Endothelial cell of umbilical vein (primary cell): ENCODE measurements around the gene CHTF8. TPM values are rescaled to one million over a fixed set of nuclear protein-coding genes. Genes with fewer than 3 reads are reported as not detected.
A peak's percentile ranks its signal among the peaks of the same experiment; 100 is the strongest.

ENCODE experiments used
- BruUV-seq: library from RNA; stranded (reverse); fragments of 400-500 nt; replicated peaks from 2 replicates; lab custom pipeline; 2021; lab: Mats Ljungman, UMichigan
- CTCF ChIA-PET: fragments of 300-600, 350-600 bp; sonication (Branson Sonifier 250); formaldehyde crosslinking; loops from one replicate; lab custom pipeline; 2021; ENCODE audit warnings: antibody characterized with exemption, inconsistent platforms; lab: Charles Lee
- POLR2A ChIA-PET: fragments of 300-600, 350-600 bp; sonication (Branson Sonifier 250); formaldehyde crosslinking; loops from one replicate; lab custom pipeline; 2021; ENCODE audit warnings: antibody characterized with exemption, inconsistent platforms; lab: Charles Lee
- DNase-seq: peaks from one replicate; pipeline ENCODE4 v3.0.0-alpha.2; 2011; ENCODE audit warnings: low read depth, low spot score
- FAIRE-seq: peaks from 2 replicates; lab custom pipeline; 2011; peaks lifted over from hg19 to GRCh38; lab: Jason Lieb, UNC
- H2AFZ ChIP-seq: 2 replicates; pipeline ENCODE4 v1.6.0; 2012; ENCODE audit warnings: low read depth, low read length, control low read depth, inconsistent platforms
- H3K27ac ChIP-seq: 2 replicates; pipeline ENCODE4 v1.5.1; 2011; ENCODE audit warnings: low read depth, mild to moderate bottlenecking, control low read depth, low read length, moderate library complexity; ENCODE audit not compliant: insufficient read depth
- H3K27me3 ChIP-seq, 2 experiments: 2 replicates each; pipeline versions ENCODE4 v1.6.0 to v1.6.1; 2011; ENCODE audit warnings: low read length in 2 of 2, mixed read lengths in 1 of 2; ENCODE audit not compliant: control insufficient read depth in 2 of 2, insufficient read depth in 2 of 2
- H3K36me3 ChIP-seq, 2 experiments: 2 replicates in 1 of 2; 3 replicates in 1 of 2; pipeline ENCODE4 v1.5.1; 2011; ENCODE audit warnings: low read length in 2 of 2, mild to moderate bottlenecking in 1 of 2, moderate library complexity in 1 of 2; ENCODE audit not compliant: control insufficient read depth in 2 of 2, insufficient read depth in 2 of 2; ENCODE audit errors: extremely low read depth in 1 of 2
- H3K4me1 ChIP-seq: 3 replicates; pipeline ENCODE4 v1.5.1; 2011; ENCODE audit warnings: mild to moderate bottlenecking, low read length; ENCODE audit not compliant: control insufficient read depth, insufficient read depth; ENCODE audit errors: extremely low read depth
- H3K4me2 ChIP-seq: 2 replicates; pipeline ENCODE4 v1.6.1; 2011; ENCODE audit warnings: low read length, control low read depth, mixed read lengths; ENCODE audit not compliant: insufficient read depth
- H3K4me3 ChIP-seq, 3 experiments: fragments of 200-600 bp in 1 of 3; sonication (generic), shearing (Covaris generic) in 1 of 3; replicated peaks in 1 of 3; 2 replicates each; pipeline ENCODE4 v1.5.1; 2011 to 2016; ENCODE audit warnings: control low read depth in 3 of 3, low read length in 3 of 3, mild to moderate bottlenecking in 2 of 3, inconsistent platforms in 1 of 3, low read depth in 1 of 3, moderate library complexity in 1 of 3; ENCODE audit not compliant: insufficient read depth in 1 of 3
- H3K79me2 ChIP-seq: 2 replicates; pipeline ENCODE4 v1.6.0; 2012; ENCODE audit warnings: low read length, inconsistent platforms; ENCODE audit not compliant: control insufficient read depth, insufficient read depth
- H3K9ac ChIP-seq: replicated peaks from 2 replicates; pipeline ENCODE3; 2011; ENCODE audit warnings: low read length, control low read depth; ENCODE audit not compliant: insufficient read depth; ENCODE audit errors: extremely low read depth
- H3K9me1 ChIP-seq: replicated peaks from 3 replicates; pipeline ENCODE4 v1.6.0; 2011; ENCODE audit warnings: mild to moderate bottlenecking, low read length; ENCODE audit not compliant: control insufficient read depth, insufficient read depth; ENCODE audit errors: extremely low read depth
- H3K9me3 ChIP-seq: replicated peaks from 2 replicates; pipeline ENCODE4 v1.5.1; 2012; ENCODE audit warnings: low read length, inconsistent platforms; ENCODE audit not compliant: control insufficient read depth, insufficient read depth
- H4K20me1 ChIP-seq: replicated peaks from 2 replicates; pipeline ENCODE3; 2011; ENCODE audit warnings: mild to moderate bottlenecking, low read length; ENCODE audit not compliant: control insufficient read depth, insufficient read depth; ENCODE audit errors: extremely low read depth
- EZH2 ChIP-seq: IDR thresholded peaks from 2 replicates; pipeline ENCODE4 v1.6.1; 2012; ENCODE audit warnings: borderline replicate concordance, low read depth, mild to moderate bottlenecking, moderate library complexity, low read length, inconsistent platforms; ENCODE audit not compliant: severe bottlenecking
- FOS ChIP-seq: IDR thresholded peaks from 2 replicates; pipeline ENCODE4 v1.6.1; 2011; ENCODE audit warnings: mild to moderate bottlenecking, low read length, moderate library complexity, borderline replicate concordance; ENCODE audit not compliant: insufficient read depth
- GATA2 ChIP-seq: IDR thresholded peaks from 2 replicates; pipeline ENCODE4 v1.7.0; 2011; ENCODE audit warnings: low read depth, mild to moderate bottlenecking, moderate library complexity, mixed read lengths, low read length; ENCODE audit not compliant: insufficient read length, insufficient read depth
- JUN ChIP-seq: IDR thresholded peaks from 2 replicates; pipeline ENCODE4 v1.6.1; 2011; ENCODE audit warnings: borderline replicate concordance, low read depth; ENCODE audit not compliant: insufficient read length, insufficient read depth
- MAX ChIP-seq: IDR thresholded peaks from 2 replicates; pipeline ENCODE4 v1.6.1; 2011; ENCODE audit not compliant: insufficient read depth, insufficient read length
- MYC ChIP-seq: IDR thresholded peaks from one replicate; pipeline ENCODE4 v1.6.1; 2011; ENCODE audit warnings: mild to moderate bottlenecking, low read depth, low read length
- POLR2A ChIP-seq: IDR thresholded peaks from 2 replicates; pipeline ENCODE4 v1.6.1; 2012; ENCODE audit warnings: low read depth, mild to moderate bottlenecking, control low read depth, low read length
- POLR2AphosphoS5 ChIP-seq: IDR thresholded peaks from 2 replicates; pipeline ENCODE4 v1.6.1; 2012; ENCODE audit warnings: low read depth, mild to moderate bottlenecking, control low read depth, low read length, moderate library complexity; ENCODE audit not compliant: insufficient read depth
- dilution Hi-C: fragments of 300-500 bp; cut with MboI; formaldehyde crosslinking; loops from one replicate; pipeline ENCODE4 v1.15.0; 2019; ENCODE audit warnings: low sequenced_read_pairs; ENCODE audit not compliant: extremely low pct_ligation_motif_present
- intact Hi-C: fragments of 100-400 bp; cut with micrococcal nuclease; formaldehyde crosslinking; loops from one replicate; pipeline ENCODE4 v1.10.0; 2022
- polyA plus RNA-seq, 4 experiments: library from polyadenylated mRNA; depleted of rRNA in 3 of 4; stranded (reverse) in 3 of 4; unstranded in 1 of 4; fragments of >200 nt; gene quantifications; 2 replicates each; pipeline versions ENCODE4 v1.2.1 to v1.2.3, GENCODE V29; 2011 to 2012; ENCODE audit warnings: missing spikeins in 1 of 4
- total RNA-seq: library from RNA; stranded (reverse); gene quantifications from 2 replicates; pipeline ENCODE4 v1.2.3, GENCODE V29; 2021
- TF ChIP-seq, protein P1 (sequence below), 2 donors: IDR thresholded peaks; 1 replicate in 1 of 2; 2 replicates in 1 of 2; pipeline ENCODE4 v1.5.1; 2011; ENCODE audit warnings: low read length in 2 of 2, mild to moderate bottlenecking in 2 of 2, moderate library complexity in 2 of 2, control low read depth in 1 of 2, inconsistent platforms in 1 of 2, low read depth in 1 of 2; ENCODE audit not compliant: insufficient read depth in 1 of 2; ENCODE audit errors: extremely low read depth in 1 of 2

CHTF8 gene
- total and polyA plus RNA-seq, 2 donors (not counting 3 experiments of a cell fraction or from before 2014, with no cell fraction given), result 128 to 131 TPM

DNA sequence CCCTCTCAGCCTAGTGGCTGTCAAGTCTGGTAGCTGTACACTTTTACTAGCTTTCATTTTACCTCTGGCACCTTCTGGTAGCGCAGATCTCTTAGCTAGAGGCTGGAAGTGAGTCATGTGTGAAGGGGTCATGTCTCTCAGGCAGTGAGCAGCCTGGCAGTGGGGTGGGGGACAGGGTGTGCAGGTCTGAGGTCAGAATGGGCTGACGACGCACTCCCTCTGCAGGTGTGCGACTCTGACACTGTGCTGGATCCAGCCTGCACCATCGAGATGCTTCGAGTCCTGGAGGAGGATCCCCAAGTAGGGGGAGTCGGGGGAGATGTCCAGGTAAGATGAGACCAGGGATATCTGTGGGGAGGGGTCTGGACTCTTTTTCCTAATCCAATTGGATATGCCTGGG lies 19.2 kb downstream of the CHTF8 start:
- H3K79me2 ChIP-seq, result no peaks in the 10 kb centered on the region
- H3K9ac ChIP-seq, result no peak overlapping the region
- TF ChIP-seq EZH2 (no peak), POLR2AphosphoS5 (no peak), MAX (no peak), FOS (no peak), JUN (no peak), GATA2 (no peak), POLR2A (no peak), MYC (no peak)
- TF ChIP-seq, protein P1, sequence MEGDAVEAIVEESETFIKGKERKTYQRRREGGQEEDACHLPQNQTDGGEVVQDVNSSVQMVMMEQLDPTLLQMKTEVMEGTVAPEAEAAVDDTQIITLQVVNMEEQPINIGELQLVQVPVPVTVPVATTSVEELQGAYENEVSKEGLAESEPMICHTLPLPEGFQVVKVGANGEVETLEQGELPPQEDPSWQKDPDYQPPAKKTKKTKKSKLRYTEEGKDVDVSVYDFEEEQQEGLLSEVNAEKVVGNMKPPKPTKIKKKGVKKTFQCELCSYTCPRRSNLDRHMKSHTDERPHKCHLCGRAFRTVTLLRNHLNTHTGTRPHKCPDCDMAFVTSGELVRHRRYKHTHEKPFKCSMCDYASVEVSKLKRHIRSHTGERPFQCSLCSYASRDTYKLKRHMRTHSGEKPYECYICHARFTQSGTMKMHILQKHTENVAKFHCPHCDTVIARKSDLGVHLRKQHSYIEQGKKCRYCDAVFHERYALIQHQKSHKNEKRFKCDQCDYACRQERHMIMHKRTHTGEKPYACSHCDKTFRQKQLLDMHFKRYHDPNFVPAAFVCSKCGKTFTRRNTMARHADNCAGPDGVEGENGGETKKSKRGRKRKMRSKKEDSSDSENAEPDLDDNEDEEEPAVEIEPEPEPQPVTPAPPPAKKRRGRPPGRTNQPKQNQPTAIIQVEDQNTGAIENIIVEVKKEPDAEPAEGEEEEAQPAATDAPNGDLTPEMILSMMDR (IDR thresholded peaks at IDR 0.05; ENCODE audit: extremely low read depth in 1 of 2, insufficient read depth in 1 of 2, low read depth in 1 of 2, low read length in 2 of 2), result no peak
- intact Hi-C loops (no loop called here), dilution Hi-C loops (no loop called here)
- no peaks in the 10 kb centered on the region for H3K9me3 ChIP-seq
- H3K4me1 ChIP-seq, result peaks cover 17% of the 10 kb centered on the region
- BruUV-seq, result no TSS peak
- ChIA-PET POLR2A (interaction anchor here (0.7 kb wide), 1 partner anchor 183 kb away, joined by 3 read pairs; no protein-coding TSS in a partner anchor), CTCF (interaction anchor here (0.6 to 4.2 kb wide), 36 partner anchors 8 to 585 kb away, joined by 3 to 45 read pairs (median 4); partner anchors contain the start of genes CHTF8 and UTP4)
- no peaks in the 10 kb centered on the region for H3K9me1 ChIP-seq
- no peak for DNase-seq
- H3K4me2 ChIP-seq, result no peak overlapping the region
- peak; percentile 52 for FAIRE-seq
- H4K20me1 ChIP-seq, result peaks cover 3% of the 10 kb centered on the region
- no peak overlapping the region for H3K4me3 ChIP-seq
- no peak overlapping the region for H3K27ac ChIP-seq
- H3K27me3 ChIP-seq, result no peaks in the 10 kb centered on the region
- H2AFZ ChIP-seq, result no peak overlapping the region
- H3K36me3 ChIP-seq, result peaks cover 0 to 7% of the 10 kb centered on the region in 2 experiments
